Ishikawa (cell line): ENCODE results near the gene P2RY2.

Source experiments
- CEBPB ChIP-seq: IDR thresholded peaks from 2 replicates; pipeline ENCODE4 v1.6.1; 2012
- CREB1 ChIP-seq: IDR thresholded peaks from 2 replicates; pipeline ENCODE4 v1.6.1; 2012; ENCODE audit warnings: low read depth
- RAD21 ChIP-seq: IDR thresholded peaks from 2 replicates; pipeline ENCODE4 v1.6.1; 2012; ENCODE audit warnings: low read depth
- YY1 ChIP-seq: IDR thresholded peaks from 2 replicates; pipeline ENCODE4 v1.6.1; 2012; ENCODE audit warnings: low read depth
- TF ChIP-seq, protein P1 (sequence below): IDR thresholded peaks from 2 replicates; pipeline ENCODE4 v1.6.1; 2012; ENCODE audit warnings: low read depth, mild to moderate bottlenecking

DNA sequence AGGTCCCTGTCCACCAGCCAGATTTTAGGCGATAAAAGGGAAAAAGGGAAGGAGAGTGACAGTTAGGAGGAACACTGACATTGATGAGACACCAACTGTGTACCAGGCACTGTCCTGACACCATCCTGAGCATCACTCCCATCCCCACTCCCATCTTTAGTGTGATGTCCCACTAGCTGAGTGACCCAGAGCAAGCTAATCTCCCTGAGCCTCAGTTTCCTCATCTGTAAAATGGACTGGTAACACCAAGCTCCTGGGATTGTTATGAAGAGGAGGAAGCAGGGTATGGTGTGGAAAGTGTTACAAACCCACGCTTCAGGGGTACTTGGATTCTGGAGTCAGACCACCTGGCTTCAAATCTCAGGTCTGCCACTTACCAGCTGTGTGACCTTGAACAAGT, 45.6 kb downstream of the P2RY2 start:
- TF ChIP-seq RAD21: no peak
- TF ChIP-seq, protein P1, sequence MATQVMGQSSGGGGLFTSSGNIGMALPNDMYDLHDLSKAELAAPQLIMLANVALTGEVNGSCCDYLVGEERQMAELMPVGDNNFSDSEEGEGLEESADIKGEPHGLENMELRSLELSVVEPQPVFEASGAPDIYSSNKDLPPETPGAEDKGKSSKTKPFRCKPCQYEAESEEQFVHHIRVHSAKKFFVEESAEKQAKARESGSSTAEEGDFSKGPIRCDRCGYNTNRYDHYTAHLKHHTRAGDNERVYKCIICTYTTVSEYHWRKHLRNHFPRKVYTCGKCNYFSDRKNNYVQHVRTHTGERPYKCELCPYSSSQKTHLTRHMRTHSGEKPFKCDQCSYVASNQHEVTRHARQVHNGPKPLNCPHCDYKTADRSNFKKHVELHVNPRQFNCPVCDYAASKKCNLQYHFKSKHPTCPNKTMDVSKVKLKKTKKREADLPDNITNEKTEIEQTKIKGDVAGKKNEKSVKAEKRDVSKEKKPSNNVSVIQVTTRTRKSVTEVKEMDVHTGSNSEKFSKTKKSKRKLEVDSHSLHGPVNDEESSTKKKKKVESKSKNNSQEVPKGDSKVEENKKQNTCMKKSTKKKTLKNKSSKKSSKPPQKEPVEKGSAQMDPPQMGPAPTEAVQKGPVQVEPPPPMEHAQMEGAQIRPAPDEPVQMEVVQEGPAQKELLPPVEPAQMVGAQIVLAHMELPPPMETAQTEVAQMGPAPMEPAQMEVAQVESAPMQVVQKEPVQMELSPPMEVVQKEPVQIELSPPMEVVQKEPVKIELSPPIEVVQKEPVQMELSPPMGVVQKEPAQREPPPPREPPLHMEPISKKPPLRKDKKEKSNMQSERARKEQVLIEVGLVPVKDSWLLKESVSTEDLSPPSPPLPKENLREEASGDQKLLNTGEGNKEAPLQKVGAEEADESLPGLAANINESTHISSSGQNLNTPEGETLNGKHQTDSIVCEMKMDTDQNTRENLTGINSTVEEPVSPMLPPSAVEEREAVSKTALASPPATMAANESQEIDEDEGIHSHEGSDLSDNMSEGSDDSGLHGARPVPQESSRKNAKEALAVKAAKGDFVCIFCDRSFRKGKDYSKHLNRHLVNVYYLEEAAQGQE: no peak
- no peak for TF ChIP-seq CREB1
- no peak for TF ChIP-seq CEBPB
- TF ChIP-seq YY1: no peak
